Measurements from ENCODE around the gene CEACAM20. TPM values are rescaled to one million over a fixed set of nuclear protein-coding genes. Genes with fewer than 3 reads are reported as not detected.

Gene CEACAM20
- polyA plus RNA-seq, 3 donors = not detected

GRCh38 chr19:44527554-44527953, 1.9 kb downstream of the CEACAM20 start:
- Histone ChIP-seq H2AFZ (ENCODE audit: insufficient read depth, low read depth, low read length, poor library complexity, severe bottlenecking) (no peak overlapping the region), H3K36me3 (replicated peaks in 1 of 2; ENCODE audit: control insufficient read depth in 1 of 2, insufficient read depth in 2 of 2, low read length in 2 of 2) (no peaks in the 10 kb centered on the region), H3K27me3 (ENCODE audit: control insufficient read depth in 2 of 2, insufficient read depth in 2 of 2, low read length in 2 of 2) (no peaks in the 10 kb centered on the region), H3K9ac (ENCODE audit: insufficient read depth, low read length, poor library complexity, severe bottlenecking) (no peak overlapping the region), H3K79me2 (ENCODE audit: insufficient read depth, low read length) (no peaks in the 10 kb centered on the region), H3K4me3 (replicated peaks in 1 of 3; ENCODE audit: low read depth in 2 of 3, low read length in 3 of 3) (no peak overlapping the region), H3K4me1 (ENCODE audit: control insufficient read depth in 1 of 2, insufficient read depth in 2 of 2, low read length in 2 of 2) (no peaks in the 10 kb centered on the region), H3K27ac (ENCODE audit: low read depth in 1 of 2, low read length in 2 of 2) (no peak overlapping the region), H3K9me3 (replicated peaks in 1 of 2; ENCODE audit: control insufficient read depth in 1 of 2, insufficient read depth in 1 of 2, low read length in 2 of 2) (no peaks in the 10 kb centered on the region), H3K4me2 (replicated peaks; ENCODE audit: extremely low read depth, low read length, poor library complexity, severe bottlenecking) (no peak overlapping the region), H4K20me1 (ENCODE audit: insufficient read depth, low read length) (no peaks in the 10 kb centered on the region)
- H3K27me3 Mint-ChIP-seq (ENCODE audit: low read depth in 3 of 3) = peaks cover 7 to 12% (median 8%) of the 10 kb centered on the region in 3 donors
- no peak overlapping the region for H3K4me3 Mint-ChIP-seq
- H3K4me1 Mint-ChIP-seq = peaks cover 5% of the 10 kb centered on the region
- intact Hi-C loops (cut with micrococcal nuclease) = no loop called here
- 78% methylated on average over 7 of the region's 7 CpGs for WGBS (ENCODE audit: insufficient coverage)
- DNase-seq = no peak
- peaks cover 0 to 16% (median 3%) of the 10 kb centered on the region in 7 donors for H3K9me3 Mint-ChIP-seq
- no peak for TF ChIP-seq CTCF (IDR thresholded peaks at IDR 0.05)
- no peak overlapping the region for H3K27ac Mint-ChIP-seq
- no peaks in the 10 kb centered on the region for H3K36me3 Mint-ChIP-seq

GRCh38 chr19:44525721-44526430, 3.6 kb downstream of the CEACAM20 start:
- Mint-ChIP-seq H3K9me3 (peaks cover 0 to 14% (median 3%) of the 10 kb centered on the region in 7 donors), H3K27ac (no peak overlapping the region), H3K27me3 (ENCODE audit: low read depth in 3 of 3) (peaks cover 4 to 8% (median 8%) of the 10 kb centered on the region in 3 donors), H3K36me3 (no peaks in the 10 kb centered on the region), H3K4me1 (peaks cover 3% of the 10 kb centered on the region), H3K4me3 (no peak overlapping the region)
- Histone ChIP-seq H4K20me1 (ENCODE audit: insufficient read depth, low read length) (no peaks in the 10 kb centered on the region), H3K9me3 (replicated peaks in 1 of 2; ENCODE audit: control insufficient read depth in 1 of 2, insufficient read depth in 1 of 2, low read length in 2 of 2) (peaks cover 0 to 2% of the 10 kb centered on the region in 2 donors), H3K36me3 (replicated peaks in 1 of 2; ENCODE audit: control insufficient read depth in 1 of 2, insufficient read depth in 2 of 2, low read length in 2 of 2) (no peaks in the 10 kb centered on the region), H3K9ac (ENCODE audit: insufficient read depth, low read length, poor library complexity, severe bottlenecking) (no peak overlapping the region), H3K4me1 (ENCODE audit: control insufficient read depth in 1 of 2, insufficient read depth in 2 of 2, low read length in 2 of 2) (no peaks in the 10 kb centered on the region), H3K4me3 (replicated peaks in 1 of 3; ENCODE audit: low read depth in 2 of 3, low read length in 3 of 3) (no peak overlapping the region), H3K79me2 (ENCODE audit: insufficient read depth, low read length) (no peaks in the 10 kb centered on the region), H3K27ac (ENCODE audit: low read depth in 1 of 2, low read length in 2 of 2) (no peak overlapping the region), H2AFZ (ENCODE audit: insufficient read depth, low read depth, low read length, poor library complexity, severe bottlenecking) (no peak overlapping the region), H3K4me2 (replicated peaks; ENCODE audit: extremely low read depth, low read length, poor library complexity, severe bottlenecking) (no peak overlapping the region), H3K27me3 (ENCODE audit: control insufficient read depth in 2 of 2, insufficient read depth in 2 of 2, low read length in 2 of 2) (no peaks in the 10 kb centered on the region)
- 39% methylated on average over 4 of the region's 4 CpGs for WGBS (ENCODE audit: insufficient coverage)
- no peak for TF ChIP-seq CTCF (IDR thresholded peaks at IDR 0.05)
- no peak for DNase-seq
- intact Hi-C loops (cut with micrococcal nuclease) = no loop called here
